Measurements from ENCODE around the gene PLCB2.

- no peak for TF ChIP-seq EZH2 (IDR thresholded peaks at IDR 0.05; ENCODE audit: borderline replicate concordance, insufficient read depth, low read depth, low read length, poor library complexity, severe bottlenecking)
- TF ChIP-seq, protein P1, sequence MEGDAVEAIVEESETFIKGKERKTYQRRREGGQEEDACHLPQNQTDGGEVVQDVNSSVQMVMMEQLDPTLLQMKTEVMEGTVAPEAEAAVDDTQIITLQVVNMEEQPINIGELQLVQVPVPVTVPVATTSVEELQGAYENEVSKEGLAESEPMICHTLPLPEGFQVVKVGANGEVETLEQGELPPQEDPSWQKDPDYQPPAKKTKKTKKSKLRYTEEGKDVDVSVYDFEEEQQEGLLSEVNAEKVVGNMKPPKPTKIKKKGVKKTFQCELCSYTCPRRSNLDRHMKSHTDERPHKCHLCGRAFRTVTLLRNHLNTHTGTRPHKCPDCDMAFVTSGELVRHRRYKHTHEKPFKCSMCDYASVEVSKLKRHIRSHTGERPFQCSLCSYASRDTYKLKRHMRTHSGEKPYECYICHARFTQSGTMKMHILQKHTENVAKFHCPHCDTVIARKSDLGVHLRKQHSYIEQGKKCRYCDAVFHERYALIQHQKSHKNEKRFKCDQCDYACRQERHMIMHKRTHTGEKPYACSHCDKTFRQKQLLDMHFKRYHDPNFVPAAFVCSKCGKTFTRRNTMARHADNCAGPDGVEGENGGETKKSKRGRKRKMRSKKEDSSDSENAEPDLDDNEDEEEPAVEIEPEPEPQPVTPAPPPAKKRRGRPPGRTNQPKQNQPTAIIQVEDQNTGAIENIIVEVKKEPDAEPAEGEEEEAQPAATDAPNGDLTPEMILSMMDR (IDR thresholded peaks at IDR 0.05): no peak
These were observed 19.8 kb downstream of the PLCB2 start for GRCh38 chr15:40287968-40288367.
